Stimulated activated naive CD4-positive, alpha-beta T cell treated with Interleukin-2 at 50 U/mL for 16 hours (primary cell): ENCODE measurements around the gene CUX1.
"Not testable (repeated sequence)": the region's sequence is repeated elsewhere in the genome, so short reads cannot be mapped to it uniquely, and the experiment has no call there.

Experiments
- DNase-seq: peaks from one replicate; lab custom pipeline; 2025; lab: John Stamatoyannopoulos, UW

CUX1 gene

GRCh38 chr7:101854084-101854865, 36.8 kb downstream of the CUX1 start:
- DNase-seq: no peak

GRCh38 chr7:101856473-101857357, 39.3 kb downstream of the CUX1 start:
- peak; percentile 78 for DNase-seq

- DNase-seq: no peak
These were observed 40.0 kb downstream of the CUX1 start for GRCh38 chr7:101857358-101857811.

GRCh38 chr7:101858437-101859385, 41.3 kb downstream of the CUX1 start:
- DNase-seq: no peak

GRCh38 chr7:101859411-101860106, 42.1 kb downstream of the CUX1 start:
- DNase-seq: no peak

- DNase-seq: no peak
These were observed 43.1 kb downstream of the CUX1 start for GRCh38 chr7:101860316-101861217.

- DNase-seq: no peak
These were observed 43.9 kb downstream of the CUX1 start for GRCh38 chr7:101861218-101861775.

GRCh38 chr7:101862280-101863220, 45.1 kb downstream of the CUX1 start:
- no peak for DNase-seq

- DNase-seq: no peak
These were observed 46.2 kb downstream of the CUX1 start for GRCh38 chr7:101863598-101863997.

- no peak for DNase-seq
These were observed 46.6 kb downstream of the CUX1 start for GRCh38 chr7:101864039-101864438.

GRCh38 chr7:101865031-101865430, 47.6 kb downstream of the CUX1 start:
- no peak for DNase-seq

GRCh38 chr7:101865455-101865854, 48.0 kb downstream of the CUX1 start:
- DNase-seq: no peak

GRCh38 chr7:101866328-101866727, 48.9 kb downstream of the CUX1 start:
- no peak for DNase-seq

GRCh38 chr7:101867265-101867664, 49.8 kb downstream of the CUX1 start:
- no peak for DNase-seq

GRCh38 chr7:101867681-101868080, 50.3 kb downstream of the CUX1 start:
- DNase-seq: not testable (repeated sequence)

GRCh38 chr7:101868191-101868950, 50.9 kb downstream of the CUX1 start:
- DNase-seq: no peak

- no peak for DNase-seq
These were observed 51.8 kb downstream of the CUX1 start for GRCh38 chr7:101869026-101869900.
